GM23248 (cell line): ENCODE measurements around the gene MTA3.

Experiments
- EZH2 ChIP-seq: fragments of 200-600 bp; sonication (generic); IDR thresholded peaks from 2 replicates; pipeline ENCODE4 v1.6.1; 2018; ENCODE audit warnings: antibody characterized with exemption, mild to moderate bottlenecking; ENCODE audit not compliant: insufficient read depth, poor library complexity, severe bottlenecking
- EZH2phosphoT487 ChIP-seq: fragments of 200-600 bp; sonication (generic); IDR thresholded peaks from 2 replicates; pipeline ENCODE4 v1.6.1; 2018; ENCODE audit warnings: antibody characterized with exemption, moderate library complexity, mild to moderate bottlenecking, low read depth; ENCODE audit not compliant: insufficient read depth

- TF ChIP-seq EZH2 (no peak), EZH2phosphoT487 (no peak)
Observed at GRCh38 chr2:42800981-42801380, 232.5 kb downstream of the MTA3 start.
